HG03342 (cell line): ENCODE results near the gene RBBP8NL.

Source experiments
- ATAC-seq: cut with Tn5 transposase; IDR thresholded peaks from one replicate; pipeline ENCODE4 v1.9.1; 2021; ENCODE audit warnings: mild to moderate bottlenecking, moderate library complexity; ENCODE audit not compliant: unreplicated experiment

RBBP8NL gene

GRCh38 chr20:62462976-62463592, 35.7 kb upstream of the RBBP8NL start:
- no peak for ATAC-seq

GRCh38 chr20:62461834-62462233, 34.5 kb upstream of the RBBP8NL start:
- no peak for ATAC-seq

DNA sequence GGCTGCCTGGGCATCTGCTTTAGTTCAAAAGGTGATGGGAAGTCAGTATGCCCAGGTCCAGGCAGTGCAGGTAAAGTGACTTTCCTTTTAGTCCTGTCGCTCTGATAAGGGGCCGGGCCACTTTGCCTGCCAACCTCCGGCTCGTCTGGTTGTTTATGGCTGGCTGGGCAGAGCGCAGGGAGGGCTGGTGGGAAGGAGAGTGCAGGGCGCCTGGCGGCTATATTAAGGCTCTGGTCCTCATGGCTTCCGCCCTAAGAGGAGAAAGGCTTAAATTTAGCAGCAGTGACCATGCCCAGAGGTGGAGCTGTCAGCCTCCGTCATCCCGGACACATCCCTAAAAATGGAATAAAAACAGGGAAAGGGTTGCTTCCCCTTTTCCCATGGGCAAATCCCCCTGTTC, 33.8 kb upstream of the RBBP8NL start:
- no peak for ATAC-seq

- no peak for ATAC-seq
Observed at GRCh38 chr20:62460678-62461077, 33.3 kb upstream of the RBBP8NL start.

- no peak for ATAC-seq
Observed at GRCh38 chr20:62459488-62459887, 32.1 kb upstream of the RBBP8NL start.

DNA sequence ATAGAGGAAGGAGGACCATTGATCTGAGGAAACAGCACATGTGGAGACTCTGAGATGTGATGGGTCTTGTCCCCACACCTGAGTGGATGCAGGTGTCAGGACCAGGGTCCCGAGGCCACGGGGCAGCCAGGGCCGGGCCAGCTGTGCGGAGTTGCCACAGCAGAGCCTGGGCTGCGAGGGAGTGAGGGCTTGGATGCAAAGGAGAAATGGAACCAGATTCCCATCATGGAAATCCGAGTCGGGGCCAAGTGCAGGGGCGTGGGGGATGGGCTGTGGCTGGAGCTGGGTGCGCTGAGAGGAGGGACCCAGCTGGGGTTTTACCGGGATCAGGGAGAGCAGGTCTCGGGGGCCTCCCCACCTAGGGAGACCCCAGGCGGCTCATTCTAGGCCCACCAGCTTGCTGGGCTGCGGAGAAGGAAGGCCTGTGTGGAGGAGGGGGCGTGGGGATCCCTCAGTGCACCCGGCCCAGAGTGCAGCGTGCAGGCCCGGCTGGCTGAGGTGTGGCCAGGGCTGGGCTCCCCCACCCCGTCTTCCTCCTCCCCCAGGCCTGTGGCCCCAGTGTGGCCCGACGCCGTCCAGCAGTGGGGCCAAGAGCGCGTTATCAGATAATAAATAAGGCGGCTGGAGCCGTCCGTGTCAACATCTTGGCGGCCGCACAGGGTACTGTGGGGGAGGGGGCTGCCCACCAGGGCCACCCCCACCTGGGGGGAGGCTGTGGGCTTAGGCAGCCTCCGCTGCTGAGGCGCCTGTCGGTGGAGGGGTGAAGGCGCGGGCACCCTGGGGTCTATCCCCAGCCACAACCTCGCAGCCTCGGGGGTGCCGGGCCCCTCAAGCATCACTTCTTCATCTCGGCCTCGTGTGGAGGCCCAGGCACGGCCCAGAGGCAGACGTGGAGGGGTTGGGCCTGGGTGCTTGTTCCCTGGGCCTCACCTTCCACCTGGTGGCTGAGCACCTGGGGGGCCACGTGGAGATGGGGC, 31.2 kb upstream of the RBBP8NL start:
- no peak for ATAC-seq

GRCh38 chr20:62457831-62458230, 30.5 kb upstream of the RBBP8NL start:
- ATAC-seq, result no peak

GRCh38 chr20:62457098-62457497, 29.8 kb upstream of the RBBP8NL start:
- no peak for ATAC-seq

DNA sequence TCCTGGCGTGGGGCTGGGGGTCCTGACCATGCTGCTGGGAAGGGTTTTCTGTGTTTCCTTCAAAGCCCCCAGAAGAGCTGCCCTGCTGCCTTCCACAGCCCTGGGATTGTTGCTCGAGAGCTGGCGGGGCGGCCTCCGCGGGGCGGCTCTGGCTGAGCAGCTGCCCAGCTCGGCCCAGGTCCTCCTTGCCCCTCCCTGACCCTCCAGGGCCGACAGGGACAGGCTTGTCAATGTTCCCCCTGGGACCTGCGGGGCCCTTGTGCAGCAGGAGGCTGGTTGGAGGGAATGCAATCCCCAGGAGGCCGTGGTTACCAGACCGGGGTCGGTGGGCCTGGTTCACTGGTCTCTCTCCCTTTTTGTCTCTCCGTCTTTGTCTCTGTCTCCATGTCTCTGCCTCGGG, 28.6 kb upstream of the RBBP8NL start:
- ATAC-seq, result no peak

GRCh38 chr20:62454904-62455636, 27.7 kb upstream of the RBBP8NL start:
- no peak for ATAC-seq

GRCh38 chr20:62453186-62453808, 26.0 kb upstream of the RBBP8NL start:
- ATAC-seq, result no peak

GRCh38 chr20:62452475-62453095, 25.2 kb upstream of the RBBP8NL start:
- no peak for ATAC-seq

DNA sequence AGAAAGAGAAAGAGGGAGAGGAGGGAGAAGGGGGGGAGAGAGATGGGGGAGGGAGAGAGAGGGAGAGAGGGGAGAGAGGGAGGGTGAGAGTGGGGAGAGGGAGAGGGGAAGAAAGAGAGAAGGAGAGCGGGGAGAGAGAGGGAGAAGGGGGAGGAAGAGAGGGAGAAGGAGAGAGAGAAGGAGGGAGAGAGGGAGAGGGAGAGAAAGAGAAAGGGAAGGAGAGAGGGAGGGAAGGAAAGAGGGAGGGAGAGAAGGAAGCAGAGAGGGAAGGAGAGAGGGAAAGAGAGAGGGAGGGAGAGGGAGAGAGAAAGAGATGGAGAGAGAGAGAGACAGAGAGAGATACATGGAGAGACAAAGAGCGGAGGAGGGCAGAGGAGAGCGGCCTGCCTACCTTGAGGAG, 24.6 kb upstream of the RBBP8NL start:
- ATAC-seq, result no peak

DNA sequence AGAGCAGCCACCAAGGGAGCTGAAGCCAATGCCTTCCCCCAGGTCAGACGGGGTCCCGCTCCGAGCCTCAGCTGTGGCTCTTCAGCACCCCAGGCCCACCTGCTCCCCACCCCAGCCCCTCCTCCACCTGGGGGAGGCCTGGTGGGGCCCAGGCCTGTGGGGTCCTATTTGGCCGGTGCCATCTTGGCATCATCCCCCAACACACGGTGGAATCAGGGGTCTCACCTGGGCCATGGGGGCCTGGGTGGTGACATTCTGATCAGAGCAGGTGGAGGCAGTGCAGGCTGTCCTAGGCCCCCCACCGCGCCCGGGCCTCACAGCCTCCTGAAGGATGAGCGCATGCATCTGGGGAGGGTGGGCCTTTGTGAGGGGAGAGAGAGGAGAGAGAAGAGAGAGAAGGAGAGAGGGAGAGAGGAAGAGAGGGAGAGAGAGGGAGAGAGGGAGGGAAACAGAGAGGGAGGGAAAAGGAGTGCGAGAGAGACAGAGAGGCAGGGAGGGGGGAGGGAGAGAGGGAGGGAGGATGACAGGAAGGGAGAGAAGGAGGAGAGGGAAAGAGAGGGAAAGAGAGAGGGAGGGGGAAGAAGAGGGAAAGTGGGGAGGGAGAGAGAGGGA, 23.9 kb upstream of the RBBP8NL start:
- ATAC-seq, result no peak

DNA sequence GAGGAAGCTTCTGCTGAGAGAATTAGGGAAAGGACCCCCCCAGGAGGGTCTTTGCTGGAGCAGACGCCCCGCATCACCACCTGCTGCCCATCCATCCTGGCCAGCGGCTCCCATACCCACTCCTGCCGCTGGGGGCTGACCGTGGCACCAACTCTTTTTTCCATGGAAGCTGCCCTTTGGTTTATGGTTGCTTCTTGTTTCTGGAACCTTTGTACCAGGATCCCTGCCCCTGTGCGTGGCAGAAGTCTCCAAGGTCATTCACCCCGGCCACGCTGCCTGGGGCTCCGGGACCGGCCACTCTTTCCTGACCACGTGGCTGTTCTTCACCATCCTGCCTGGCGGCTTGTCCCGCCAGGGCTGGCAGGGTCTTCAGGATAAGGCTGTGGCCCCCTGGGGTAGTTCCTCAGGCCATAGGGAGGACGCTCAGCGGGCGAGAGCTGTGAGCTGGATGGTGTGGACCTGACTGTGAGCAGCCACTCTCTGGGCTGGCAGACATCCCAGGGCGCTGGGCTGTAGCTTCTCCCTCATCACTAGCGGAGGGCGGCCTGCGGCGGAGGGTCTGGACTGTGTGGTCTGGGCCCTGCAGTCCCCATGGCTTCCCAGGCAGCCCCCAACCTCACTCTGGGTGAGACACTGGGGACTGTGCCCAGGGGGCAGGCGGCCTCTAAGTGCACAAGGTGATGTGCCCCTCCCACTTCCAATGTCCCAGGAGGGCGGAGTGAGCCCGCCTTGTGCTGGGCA, 22.8 kb upstream of the RBBP8NL start:
- ATAC-seq, result no peak

GRCh38 chr20:62448788-62449187, 21.4 kb upstream of the RBBP8NL start:
- no peak for ATAC-seq

DNA sequence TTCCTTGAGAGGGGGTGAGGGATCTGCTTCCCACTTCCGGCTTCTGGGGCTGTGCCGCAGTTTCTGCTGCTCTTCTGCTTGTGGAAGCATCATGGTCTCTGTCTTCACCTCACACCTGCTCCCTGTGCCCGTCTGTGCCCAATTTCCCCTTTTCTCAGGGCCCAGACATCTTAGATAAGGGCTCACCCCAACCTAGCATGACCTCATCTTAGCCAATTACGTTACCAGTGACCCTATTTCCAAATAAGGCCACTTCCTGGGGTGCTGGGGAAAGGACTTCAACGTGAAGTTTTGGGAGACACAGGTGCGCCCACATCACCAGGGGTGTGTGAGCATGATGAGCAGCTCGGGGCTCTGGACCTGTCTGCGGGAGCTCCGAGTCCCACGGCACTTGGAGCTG, 20.7 kb upstream of the RBBP8NL start:
- no peak for ATAC-seq

- no peak for ATAC-seq
Observed at GRCh38 chr20:62446888-62447869, 19.8 kb upstream of the RBBP8NL start.
